Stimulated activated CD8-positive, alpha-beta memory T cell treated with anti-CD3 and anti-CD28 coated beads, Interleukin-15, amount 100 ng/mL, for 48 hours (primary cell): Measurements from ENCODE around the gene RAB3GAP1.
"Not testable (repeated sequence)": the region's sequence is repeated elsewhere in the genome, so short reads cannot be mapped to it uniquely, and the experiment has no call there.

Experiments used
- DNase-seq, 2 donors: peaks; one replicate each; pipeline ENCODE4 v3.0.0-alpha.2; 2020; ENCODE audit warnings: low read depth in 2 of 2

RAB3GAP1 gene

DNA sequence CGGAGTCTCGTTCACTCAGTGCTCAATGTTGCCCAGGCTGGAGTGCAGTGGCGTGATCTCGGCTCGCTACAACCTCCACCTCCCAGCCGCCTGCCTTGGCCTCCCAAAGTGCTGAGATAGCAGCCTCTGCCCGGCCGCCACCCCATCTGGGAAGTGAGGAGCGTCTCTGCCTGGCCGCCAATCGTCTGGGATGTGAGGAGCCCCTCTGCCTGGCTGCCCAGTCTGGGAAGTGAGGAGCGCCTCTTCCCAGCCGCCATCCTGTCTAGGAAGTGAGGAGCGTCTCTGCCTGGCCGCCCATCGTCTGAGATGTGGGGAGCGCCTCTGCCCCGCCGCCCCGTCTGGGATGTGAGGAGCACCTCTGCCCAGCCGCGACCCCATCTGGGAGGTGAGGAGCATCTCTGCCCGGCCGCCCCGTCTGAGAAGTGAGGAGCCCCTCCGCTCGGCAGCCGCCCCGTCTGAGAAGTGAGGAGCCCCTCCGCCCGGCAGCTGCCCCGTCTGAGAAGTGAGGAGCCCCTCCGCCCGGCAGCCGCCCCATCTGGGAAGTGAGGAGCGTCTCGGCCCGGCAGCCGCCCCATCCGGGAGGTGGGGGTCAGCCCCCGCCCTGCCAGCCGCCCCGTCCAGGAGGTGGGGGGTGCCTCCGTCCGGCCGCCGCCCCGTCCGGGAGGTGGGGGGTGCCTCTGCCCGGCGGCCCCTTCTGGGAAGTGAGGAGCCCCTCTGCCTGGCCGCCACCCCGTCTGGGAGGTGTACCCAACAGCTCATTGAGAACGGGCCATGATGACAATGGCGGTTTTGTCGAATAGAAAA lies 53.6 kb downstream of the RAB3GAP1 start:
- DNase-seq, result not testable (repeated sequence)

DNA sequence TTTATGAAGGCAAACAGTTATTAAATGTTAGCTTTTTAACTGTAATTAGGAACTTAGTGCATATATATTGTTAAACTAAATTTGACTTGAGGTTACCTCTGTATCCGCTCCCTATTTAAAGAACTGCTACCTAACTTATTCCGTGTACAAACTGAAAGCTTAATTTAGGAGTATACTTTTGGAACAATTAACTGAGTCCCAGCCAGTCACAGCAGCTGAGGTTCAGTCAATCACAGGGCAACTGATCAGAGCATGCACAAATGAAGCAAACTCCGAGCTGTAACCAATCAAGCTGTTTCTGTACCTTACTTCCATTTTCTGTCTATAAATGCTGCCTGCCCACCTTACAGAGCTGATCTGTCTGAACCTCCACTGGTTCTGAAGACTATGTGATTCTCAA lies 61.2 kb downstream of the RAB3GAP1 start:
- no peak for DNase-seq

DNA sequence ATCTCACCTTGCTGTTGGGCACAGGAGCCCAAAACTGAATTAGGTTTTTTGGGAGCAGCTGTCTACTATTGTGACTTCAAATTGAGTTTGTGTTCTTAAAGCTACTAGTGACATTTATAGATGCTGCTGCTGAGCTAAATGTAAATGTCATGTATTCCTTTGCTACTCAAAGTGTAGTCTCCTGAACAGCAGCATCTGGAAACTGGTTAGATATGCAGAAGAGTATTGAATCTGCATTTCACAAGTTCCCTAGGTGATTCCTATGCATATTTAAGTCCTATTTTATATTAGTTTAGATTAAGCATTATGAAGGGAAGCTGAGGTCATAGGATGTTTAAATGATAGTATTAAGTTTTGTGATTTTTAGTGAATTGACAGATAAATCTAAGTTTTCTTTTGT lies 67.5 kb downstream of the RAB3GAP1 start:
- DNase-seq, result no peak

DNA sequence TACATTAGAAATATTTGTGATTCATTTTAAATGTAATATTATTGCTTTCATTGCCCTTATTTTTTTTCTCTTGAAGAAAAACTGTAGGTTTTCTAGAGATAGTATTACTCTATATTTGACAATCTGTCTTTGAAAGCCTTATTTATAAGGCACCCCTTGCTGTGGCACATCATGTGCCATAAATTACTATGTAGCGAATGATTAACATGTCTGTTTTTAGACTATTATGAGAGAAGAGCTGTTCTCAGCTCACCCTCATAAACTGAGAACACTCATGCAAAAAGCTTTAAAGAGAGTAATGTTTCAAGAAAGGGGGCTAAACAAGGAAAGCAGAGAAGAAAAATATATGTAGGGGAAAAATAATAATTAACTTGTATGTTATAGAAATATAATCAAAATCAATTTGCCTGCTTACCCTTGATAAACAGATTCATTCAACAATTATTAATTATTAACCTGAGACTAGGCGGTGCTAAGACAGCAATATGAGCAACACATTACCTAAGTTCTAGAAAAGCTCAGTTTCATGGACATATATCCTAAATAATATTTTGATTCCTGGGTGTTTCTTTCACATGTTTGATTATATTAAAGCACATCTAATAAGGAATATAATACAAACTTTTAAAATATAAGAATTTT lies 69.0 kb downstream of the RAB3GAP1 start:
- no peak for DNase-seq

DNA sequence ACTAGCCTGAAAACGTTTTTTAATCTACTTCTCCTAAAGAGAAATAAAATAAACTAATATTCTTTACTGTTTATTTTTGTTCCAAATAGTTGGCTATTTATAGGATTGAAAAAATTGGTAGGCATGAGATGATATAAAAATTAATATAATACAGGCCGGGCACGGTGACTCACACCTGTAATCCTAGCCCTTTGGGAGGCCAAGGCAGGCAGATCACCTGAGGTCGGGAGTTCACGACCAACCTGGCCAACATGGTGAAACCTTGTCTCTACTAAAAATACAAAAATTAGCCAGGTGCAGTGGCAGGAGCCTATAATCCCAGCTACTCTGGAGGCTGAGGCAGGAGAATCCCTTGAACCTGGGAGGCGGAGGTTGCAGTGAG lies 69.6 kb downstream of the RAB3GAP1 start:
- not testable (repeated sequence) for DNase-seq

DNA sequence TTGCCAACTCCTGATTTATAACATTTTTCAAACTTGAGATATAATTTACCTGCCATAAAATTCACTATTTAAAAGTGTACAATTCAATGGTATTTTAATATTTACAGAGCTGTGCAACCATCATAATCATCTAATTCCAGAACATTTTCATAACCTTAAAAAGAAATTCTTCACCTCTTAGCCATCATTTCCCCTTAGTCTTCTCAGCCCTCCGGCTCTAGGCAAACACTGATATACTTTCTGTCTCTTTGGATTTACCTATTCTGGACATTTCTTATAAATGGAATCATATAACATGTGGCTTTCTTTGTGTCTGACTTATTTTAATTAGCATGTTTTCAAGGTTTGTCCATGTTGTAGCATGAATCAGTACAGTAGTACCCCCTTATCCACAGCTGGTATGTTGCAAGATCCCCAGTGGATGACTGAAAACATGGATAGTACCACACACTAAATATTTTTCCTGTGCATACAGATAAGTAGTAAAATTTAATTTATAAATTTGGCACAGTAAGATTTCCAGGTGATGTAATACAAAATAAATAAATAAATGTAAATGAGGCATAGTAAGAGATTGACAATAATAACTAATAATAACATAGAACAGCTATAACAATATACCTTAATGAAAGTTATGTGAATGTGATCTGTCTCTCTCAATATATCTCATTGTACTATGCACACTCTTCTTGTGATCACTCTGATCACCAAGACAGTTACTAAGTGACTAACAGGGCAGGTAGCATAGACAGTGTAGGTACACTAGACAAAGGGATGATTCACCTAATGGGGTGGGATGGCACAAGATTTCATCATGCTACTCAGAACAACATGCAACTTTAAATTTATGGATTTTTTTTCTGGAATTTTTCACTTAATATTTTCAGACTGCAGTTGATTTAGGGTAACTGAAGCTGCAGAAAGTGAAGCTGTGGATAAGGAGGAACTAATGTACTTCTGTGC lies 73.1 kb downstream of the RAB3GAP1 start:
- no peak for DNase-seq

DNA sequence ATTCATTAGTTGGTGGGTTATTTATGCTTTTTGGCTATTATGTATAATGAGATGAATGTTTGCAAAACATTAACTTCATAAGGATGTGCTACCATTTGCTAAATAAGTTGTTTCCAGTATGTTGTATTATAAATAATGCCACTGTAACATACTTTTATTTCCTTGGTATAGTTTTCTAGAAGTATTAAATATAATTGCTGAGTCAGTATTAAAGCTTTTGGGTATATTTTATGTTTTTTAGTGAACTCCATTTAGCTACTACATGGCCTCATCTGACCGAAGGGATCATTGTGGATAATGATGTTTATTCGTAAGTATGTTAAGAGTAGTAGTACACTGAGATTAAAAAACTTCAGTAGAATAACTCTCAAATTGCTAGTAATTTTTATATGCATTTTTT lies 73.8 kb downstream of the RAB3GAP1 start:
- DNase-seq, result no peak

DNA sequence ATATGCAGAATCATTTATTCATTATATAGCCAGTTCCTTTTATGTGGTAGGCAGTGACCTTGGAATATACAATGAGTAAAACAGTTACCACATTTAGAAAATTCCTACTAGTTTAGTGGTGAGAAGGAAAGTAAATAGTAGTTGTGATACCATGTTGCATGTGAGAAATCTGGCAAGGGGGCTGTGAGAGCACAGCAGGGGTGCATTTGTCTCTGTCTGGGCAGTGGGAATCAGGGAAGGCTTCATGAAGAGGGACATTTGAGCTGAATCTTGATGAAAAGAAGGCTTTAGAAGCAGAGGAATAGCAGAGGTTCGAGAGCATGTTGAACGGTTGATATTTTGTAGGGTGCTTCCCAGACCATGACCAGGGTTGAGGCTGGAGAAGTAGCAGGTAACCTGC lies 78.7 kb downstream of the RAB3GAP1 start:
- no peak for DNase-seq

DNA sequence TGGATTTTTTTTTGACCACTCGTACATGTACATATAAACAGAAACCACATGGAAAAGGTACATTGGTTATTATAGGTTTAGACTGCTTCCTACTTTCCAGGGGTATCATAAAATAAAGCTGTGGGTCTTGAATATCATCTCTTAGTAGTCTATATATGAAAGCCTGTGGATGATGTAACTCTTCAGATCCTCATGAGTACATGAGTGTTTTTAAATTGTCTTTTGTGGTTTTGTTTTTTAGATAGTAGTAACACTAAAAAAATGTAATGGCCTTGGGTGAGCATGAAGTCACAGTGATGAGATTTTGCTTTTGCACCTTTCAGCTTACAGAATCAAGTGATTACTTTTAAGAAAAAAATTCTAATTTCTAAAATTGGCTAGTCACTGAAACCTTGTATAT lies 80.2 kb downstream of the RAB3GAP1 start:
- DNase-seq, result no peak

DNA sequence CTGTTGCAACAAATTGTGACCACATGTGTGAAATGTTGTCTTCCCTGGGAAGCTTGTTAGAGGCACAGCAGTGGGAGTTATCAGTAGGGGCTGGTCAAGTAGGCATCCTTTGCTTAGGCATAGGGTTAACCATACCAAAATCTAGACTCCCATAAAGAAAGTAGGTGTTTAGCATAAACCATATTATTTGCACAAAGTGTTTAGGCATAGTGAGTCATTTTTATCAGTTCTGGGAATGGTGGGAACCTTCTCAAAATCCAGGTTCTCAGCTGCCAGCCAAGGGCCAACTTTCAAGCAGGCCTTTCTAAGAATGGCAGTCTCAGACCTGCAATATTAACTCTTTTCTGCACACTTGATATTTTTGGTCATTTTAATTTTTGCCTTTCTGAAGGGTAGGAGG lies 88.5 kb downstream of the RAB3GAP1 start:
- no peak for DNase-seq

DNA sequence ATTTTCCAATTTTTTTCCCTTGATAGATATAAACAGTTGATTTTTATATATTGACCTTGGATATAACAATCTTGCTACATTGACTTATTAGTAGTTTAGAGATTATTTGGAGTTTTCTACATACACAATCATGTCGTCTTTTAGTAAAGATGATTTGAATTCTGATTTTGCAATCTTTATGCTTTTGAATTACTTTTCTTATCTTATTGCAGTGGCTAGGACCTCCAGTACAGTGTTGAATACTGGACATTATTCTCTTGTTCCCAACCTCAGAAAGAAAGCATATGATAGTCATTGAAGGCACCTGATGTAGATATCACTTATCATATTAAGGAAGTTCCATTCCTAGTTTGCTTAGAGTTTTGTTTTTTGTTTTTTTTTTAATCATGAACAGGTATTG lies 90.2 kb downstream of the RAB3GAP1 start:
- DNase-seq, result no peak

DNA sequence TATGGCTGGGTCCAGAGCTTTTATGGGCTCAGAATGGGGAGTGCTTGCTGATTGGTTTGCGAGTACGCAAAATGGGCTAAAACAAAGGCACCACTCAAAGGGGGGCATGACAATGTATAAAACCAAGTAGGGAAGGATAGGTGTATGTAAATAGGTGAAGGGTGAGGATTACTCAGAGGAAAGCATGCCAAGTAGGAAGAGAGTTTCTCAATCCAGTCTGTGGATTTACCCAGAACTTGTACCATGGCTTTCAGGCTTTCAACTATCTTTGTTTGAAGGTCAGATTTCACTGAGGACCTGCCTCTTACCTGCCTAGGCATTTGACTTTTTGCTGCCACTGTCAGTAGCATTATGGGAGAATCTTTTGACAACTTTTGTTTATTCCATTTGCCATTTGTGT lies 92.3 kb downstream of the RAB3GAP1 start:
- DNase-seq, result no peak

DNA sequence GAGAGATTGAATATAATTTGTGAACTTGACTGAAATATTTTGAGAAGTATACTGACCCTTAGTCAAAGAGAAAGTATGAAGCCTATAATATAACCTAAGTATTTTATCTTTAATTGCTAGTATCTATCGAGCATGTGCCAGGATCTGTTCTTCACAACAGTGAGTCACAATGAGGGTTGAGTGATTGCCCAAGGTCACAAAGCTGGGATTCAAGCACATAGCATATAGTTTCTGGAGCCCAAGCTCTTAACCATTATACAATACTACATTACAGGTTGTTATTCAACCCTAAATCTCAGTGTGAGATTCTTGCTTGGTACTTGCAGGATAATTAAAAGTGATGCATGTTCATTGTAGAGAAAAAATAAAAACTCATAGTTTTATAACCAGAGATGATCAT lies 97.2 kb downstream of the RAB3GAP1 start:
- DNase-seq, result no peak

DNA sequence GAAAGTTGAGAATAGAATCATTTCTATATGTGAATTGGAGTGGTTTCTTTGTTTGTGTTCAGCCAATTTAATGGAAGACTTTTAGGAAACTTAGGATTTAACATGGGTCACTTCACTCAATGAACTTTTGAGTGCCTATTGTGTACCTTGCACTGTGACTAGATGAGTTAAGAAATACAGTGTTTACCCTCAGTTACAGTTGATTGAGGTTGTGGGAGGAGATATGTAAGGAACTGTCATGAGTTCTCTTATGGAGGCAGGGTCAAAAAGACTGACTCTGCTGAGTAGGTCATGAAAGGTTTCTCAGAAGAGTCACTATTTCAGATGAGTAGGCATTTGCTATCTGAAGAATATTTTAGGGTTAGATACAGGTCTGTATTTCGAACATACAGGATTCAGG lies 98.6 kb downstream of the RAB3GAP1 start:
- no peak for DNase-seq

DNA sequence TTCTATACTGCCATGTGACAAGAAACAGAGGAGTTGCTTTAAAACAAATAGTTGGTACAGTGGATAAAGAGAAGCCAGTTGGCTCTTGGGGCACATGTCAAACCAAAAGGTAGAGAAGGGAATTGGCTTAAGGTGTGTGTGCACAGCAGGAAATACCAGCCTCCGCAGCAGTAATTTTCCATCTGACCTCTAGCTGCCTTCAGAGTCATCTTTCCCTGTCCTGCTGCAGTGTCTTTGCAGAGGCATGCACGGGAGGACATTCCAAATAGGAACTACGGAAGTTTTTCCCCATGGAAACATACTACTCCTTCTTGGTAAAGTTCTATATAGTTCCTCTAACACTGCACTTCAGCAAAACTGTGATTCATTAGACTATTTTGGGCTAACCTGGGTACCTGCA lies 99.5 kb downstream of the RAB3GAP1 start:
- no peak for DNase-seq

DNA sequence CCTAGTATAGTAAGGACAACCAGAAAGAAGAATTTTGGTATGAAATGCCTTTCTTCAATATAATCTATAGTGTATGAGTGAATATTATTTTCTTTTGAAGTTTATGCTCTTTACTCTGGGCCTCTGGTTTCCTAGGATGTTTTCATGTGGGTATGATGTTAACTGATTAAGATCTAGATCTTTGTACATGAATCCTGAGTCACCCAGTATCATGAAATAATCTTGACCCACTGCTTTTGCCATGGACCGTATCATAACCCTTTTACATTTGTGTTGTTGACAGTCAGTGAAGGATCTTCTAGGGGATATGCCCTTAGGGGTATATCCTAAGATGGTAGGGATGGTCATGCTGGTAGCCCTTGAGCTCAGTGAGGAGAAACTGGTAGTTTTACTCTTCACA lies 100.3 kb downstream of the RAB3GAP1 start:
- no peak for DNase-seq

DNA sequence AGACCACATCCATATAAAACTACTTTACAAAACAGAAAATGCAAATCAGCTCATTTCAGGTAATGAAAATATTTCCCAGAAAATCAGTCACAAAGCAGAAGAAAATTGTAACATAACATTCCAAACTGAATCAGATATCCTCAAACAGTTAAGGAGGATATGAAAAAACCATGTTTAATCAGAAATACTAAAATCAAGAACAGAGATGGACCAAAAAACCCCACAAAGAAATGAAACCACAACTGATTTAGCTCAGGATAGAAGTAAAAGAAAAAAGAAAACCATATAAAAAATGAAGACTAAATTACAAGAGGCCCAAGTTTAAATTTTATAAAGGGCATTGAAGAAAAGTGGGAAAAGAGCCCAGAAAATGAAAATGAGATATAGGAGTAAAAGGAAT lies 102.9 kb downstream of the RAB3GAP1 start:
- no peak for DNase-seq

DNA sequence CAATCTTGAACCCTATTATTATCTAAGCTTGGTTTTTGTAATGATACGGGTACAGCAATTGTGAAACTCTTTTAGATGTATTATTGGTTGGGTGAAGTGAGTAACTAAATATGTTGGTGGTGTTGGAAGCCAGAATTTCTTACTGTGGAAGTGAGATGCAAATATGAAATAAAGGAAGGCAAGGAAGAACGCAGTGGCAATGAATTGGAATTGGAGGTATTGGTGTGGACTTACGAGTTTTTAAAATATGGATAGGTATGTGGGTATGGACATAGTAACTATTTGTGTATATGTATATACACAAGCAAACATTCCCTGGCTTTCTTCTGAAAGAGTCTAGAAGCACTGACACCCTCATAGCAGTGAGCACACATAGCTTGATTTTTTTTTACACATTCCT lies 105.8 kb downstream of the RAB3GAP1 start:
- DNase-seq, result no peak

DNA sequence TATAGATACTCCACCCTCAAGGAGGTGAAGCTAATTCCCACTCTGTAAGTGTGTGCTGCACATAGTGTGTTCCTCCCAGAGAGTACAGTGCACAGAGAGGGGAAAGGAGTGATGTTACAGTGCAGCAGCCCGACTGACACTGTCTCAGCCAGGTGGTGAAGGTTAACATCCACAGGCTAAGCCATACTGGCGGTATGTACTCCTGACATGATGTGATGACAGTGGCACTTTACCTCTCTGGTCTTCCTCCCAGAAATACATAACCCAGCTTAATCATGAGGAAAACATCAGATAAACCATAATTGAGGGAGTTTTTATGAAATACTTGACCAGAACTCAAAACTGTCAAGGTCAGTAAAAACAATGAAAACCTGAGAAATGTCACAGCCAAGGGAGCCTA lies 107.1 kb downstream of the RAB3GAP1 start:
- DNase-seq, result no peak

DNA sequence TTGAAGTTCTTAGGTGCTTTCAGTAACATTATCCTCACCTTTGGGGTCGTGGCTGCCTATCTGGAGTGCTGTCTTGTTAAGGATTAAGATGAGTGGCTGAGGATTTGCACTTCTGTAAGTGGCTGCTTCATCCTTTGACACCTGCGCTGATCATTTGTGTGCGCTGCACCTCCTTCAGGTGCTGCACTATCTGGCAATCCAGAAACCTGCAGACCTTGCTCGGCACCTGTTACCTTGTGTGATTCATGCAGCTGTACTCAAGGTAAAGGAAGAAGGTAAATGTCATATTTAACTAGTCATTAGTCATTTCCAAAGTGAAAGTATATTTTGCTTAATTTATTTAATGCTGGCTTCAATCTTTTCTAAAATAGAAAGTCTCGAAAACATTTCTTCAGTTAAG lies 110.3 kb downstream of the RAB3GAP1 start:
- no peak for DNase-seq

DNA sequence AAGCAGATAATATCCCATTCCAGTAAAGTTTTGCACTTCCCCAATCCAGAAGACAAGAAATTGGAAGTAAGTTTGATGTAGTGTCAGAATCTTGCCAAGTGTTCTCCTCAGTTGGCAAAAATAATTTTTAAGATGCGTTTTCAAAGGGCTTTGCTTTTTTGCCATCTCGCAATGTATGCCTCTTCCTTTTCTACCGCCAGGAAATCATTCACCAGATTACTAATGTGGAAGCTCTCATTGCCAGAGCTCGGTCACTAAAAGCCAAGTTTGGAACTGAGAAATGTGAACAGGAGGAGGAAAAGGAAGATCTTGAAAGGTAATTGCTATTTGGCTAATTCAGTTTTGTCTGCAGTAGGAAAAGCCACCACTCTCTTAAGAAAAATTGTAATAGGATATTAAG lies 110.7 kb downstream of the RAB3GAP1 start:
- DNase-seq, result no peak

DNA sequence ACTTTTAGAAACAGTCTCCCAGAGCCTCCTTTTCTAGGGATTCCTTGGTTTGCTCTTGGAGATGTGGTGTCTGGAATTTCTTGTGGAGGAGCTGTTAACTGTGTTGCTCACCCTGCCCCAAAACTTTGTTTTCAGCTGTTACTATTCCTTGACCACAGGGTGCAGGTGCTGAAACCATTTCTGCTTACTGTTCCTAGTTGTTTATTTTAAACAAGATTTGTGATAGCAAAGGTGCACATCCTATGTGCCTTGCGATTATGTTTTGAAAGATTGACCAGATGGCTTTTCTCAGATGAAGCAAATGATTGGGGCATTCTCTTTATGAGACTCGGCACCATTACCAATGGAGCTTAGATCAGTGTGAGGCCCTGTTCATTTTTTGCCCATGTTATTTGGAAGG lies 111.2 kb downstream of the RAB3GAP1 start:
- no peak for DNase-seq

DNA sequence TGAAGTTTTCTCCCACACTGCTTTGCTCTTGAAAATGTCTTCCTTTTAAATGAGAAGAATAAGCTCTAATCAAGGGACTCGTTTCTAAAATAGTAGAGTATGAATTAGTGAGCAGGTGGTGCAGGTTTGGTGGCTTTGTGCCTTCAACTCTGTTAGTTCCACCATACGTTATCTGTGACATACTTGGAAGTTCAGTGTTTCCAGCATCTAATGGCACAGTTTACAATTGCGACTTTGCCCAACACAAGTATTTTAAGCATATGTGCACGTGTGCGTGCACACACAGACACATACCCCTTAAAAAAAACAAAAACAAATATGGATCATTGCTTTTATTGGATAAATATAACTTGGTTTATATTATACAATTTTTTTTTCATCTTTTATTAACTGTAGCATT lies 111.8 kb downstream of the RAB3GAP1 start:
- no peak for DNase-seq
